NCI-H2029 treated with DMSO at 0.1 percent for 48 hours (cell line): Measurements from ENCODE around the gene CKMT1B.
"Not testable (repeated sequence)": the region's sequence is repeated elsewhere in the genome, so short reads cannot be mapped to it uniquely, and the experiment has no call there.

ENCODE experiments used
- DNase-seq: peaks from one replicate; lab custom pipeline; 2025; lab: John Stamatoyannopoulos, UW

The CKMT1B gene

DNA sequence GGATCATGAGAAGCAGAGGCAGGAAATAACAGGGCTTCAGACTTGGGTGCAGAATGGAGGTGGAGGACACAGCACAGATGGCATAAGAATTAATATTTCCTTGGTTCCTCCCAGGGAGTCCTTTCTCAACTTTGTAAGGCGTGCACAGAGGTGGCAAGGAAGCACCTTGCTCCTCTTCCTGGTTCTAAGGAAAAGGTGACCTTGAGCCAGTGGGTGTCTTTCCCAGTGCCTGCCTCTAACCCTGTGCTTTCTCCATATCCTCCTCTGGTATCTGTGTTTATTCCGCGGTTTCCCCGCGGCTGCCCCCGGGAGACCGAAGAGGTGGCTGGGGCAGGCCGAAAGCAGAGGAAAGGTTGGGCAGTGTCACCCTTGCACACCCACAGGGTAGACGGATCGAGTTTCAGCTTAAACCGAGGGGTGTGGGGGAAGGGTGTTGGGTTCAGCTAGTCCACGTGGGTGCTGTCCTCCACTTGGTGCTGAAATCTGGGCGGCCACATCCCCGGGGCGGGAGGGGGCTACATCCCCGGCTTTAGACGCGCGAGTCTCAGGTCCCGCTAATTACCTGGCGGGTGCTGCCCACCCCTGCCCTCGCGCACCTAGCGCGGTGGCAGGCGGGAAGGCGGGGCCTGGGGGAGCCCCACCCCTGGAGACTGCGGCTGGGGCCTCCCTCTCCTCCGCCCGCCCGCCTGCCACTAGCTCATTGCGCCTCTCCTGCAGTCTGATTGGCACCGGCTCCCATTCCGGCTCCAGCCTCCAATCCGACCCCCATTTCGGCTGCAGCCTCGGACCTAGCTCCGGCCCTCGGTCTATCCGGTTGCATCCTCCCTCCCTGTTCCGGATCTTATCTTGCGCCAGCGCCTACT is at the start of gene CKMT1B:
TSS of gene CKMT1B (plus strand) at position 700 of the 863 bp plus-strand sequence. CDS start 192 bp downstream, outside the sequence.
- DNase-seq = not testable (repeated sequence)

DNA sequence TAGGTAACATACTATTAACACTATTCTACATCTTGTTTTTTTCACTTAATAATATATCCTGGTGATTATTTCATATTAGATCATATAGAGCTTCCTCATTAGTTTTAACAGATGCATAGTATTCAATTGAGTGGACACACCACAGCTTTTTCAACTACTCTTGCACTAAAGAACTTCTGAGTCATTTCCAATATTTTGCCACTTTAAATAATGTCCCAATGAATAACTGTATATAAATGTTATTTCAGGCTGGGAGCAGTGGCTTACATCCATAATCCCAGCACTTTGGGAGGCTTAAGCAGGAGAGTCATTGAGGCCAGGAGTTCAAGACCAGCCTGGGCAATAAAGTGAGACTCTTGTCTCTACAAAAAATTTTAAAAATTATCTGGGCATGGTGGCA is 49.6 kb upstream of the CKMT1B start:
- DNase-seq = no peak

DNA sequence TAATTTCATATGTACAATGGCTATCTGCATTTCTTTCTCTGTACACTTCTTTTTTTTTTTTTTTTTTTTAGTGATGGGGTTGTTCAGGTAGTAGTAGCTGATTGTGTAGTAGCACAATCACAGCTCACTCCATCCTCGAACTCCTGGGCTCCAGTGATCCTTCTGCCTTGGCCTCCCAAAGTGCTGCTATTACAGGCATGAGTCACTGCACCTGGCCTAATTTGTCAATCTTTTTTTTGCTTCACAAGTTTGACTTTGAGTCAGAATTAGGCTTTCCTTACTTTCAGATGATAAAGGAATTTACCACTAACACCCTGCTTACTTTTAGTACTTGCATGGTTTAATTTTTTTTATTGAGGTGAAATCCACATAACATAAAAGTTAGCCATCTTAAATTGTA is 48.4 kb upstream of the CKMT1B start:
- no peak for DNase-seq

DNA sequence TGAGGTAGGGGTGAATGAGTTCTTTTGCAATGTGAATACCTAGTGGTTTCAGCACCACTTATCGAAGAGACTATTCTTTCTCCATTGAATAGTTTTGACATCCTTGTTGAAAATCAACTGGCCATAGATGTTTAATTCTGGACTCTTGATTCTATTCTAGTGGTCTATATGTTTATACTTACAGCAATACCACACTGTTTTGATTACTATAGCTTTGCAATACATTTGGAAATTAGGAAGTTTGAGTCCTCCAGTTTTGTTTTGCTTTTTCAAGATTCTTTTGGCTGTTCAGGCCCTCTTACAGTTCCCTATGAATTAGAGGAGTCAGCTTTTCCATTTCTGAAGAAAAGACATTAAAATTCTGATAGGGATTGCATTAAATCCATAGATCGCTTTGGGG is 46.3 kb upstream of the CKMT1B start:
- no peak for DNase-seq

GRCh38 chr15:43550527-43551363 is 43.1 kb upstream of the CKMT1B start:
- no peak for DNase-seq

- DNase-seq = no peak
Observed at GRCh38 chr15:43552256-43552655, 41.6 kb upstream of the CKMT1B start.

GRCh38 chr15:43552986-43553385 is 40.8 kb upstream of the CKMT1B start:
- DNase-seq = no peak

- not testable (repeated sequence) for DNase-seq
Observed at GRCh38 chr15:43562753-43563152, 31.1 kb upstream of the CKMT1B start.

DNA sequence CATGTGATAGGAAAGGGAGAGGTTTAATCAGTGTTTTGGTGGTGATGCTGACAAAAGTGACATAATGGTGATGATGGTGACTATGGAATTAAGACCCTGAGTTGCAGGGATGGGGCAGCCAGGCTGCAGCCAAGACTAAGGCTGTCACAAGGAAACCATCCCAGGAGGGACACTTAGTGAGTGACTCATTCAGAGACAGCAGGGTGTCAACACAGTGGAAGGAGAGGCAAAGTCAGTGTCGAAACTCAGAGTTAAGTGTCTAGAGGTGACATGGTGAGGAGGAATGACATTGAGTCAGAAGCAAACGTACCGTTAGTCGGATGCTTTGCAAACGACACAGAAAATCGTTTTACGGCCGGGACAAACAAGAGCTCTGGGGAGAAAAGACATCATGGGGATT is 30.0 kb upstream of the CKMT1B start:
- not testable (repeated sequence) for DNase-seq

- DNase-seq = not testable (repeated sequence)
Observed at GRCh38 chr15:43566615-43567014, 27.2 kb upstream of the CKMT1B start.

- not testable (repeated sequence) for DNase-seq
Observed at GRCh38 chr15:43574607-43575006, 19.2 kb upstream of the CKMT1B start.

DNA sequence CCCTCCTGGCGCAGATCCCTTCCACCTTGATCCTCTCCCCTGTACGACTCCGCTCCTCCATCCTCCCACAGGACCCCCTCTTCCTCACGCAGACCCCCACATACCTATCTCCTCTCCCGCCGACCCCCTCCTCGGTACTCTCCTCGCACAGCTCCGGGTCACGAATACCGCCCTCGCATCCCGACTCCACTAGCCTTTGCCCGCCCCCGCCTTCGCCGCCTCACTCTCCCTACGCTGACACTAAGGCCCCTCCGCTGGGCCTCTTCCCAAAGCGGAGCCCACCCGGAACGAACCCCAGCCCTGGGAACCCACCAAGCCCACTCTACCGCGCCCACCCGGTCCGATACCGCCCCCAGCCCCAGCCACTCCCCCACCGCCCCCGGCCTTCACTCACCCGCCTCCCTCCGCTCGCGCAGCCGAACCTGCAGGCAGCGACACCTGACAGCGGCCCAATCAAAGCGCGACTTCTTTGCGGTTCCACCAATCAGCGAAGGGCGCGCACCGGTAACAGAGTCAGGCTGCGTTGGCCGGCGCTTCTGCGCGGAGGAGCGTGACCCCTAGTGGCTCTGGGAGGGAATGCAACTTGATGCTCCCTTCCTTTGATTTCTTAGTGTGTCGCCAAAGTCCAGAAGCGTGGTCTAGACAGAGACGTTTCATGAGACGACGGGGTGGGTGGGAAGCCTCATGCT is 3.9 kb upstream of the CKMT1B start, which contains the start of gene PPIP5K1:
TSS of gene PPIP5K1 (minus strand) at position 431 of the 689 bp plus-strand sequence. CDS start 5,704 bp downstream, outside the sequence.
- DNase-seq = not testable (repeated sequence)

GRCh38 chr15:43592841-43593240 is 986 bp upstream of the CKMT1B start:
- DNase-seq = not testable (repeated sequence)

DNA sequence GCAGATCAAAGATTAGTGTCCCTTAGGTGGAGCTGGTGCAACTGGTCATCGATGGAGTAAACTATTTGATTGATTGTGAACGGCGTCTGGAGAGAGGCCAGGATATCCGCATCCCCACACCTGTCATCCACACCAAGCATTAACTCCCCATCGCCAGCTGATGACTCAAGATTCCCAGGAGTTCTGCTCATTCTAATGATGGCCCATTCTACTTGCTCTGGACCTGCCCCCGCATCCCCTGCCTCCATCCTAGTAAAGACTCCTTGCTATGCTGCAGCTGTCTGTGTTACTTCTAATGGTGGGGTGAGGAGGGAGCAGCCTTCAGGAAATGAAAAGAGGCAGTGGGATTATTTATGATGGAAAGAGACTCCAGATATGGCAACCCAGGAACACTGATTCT is 5.3 kb downstream of the CKMT1B start:
- DNase-seq = not testable (repeated sequence)

GRCh38 chr15:43600200-43600599 is 6.4 kb downstream of the CKMT1B start:
- DNase-seq = not testable (repeated sequence)

DNA sequence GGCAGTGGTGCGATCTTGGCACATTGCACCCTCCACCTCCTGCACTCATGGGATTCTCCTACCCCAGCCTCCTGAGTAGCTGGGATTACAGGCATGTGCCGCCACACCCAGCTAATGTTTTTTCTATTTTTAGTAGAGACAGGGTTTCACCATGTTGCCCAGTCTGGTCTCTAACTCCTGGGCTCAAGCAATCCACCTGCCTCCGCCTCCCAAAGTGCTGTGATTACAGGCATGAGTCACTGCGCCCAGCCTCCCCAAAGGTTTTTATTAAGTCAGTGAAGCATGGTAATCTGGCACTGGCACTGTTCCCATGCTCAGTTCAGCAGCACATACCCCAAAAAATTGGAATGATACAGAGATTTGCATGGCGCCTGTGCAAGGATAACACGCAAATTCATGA is 8.4 kb downstream of the CKMT1B start:
- not testable (repeated sequence) for DNase-seq

DNA sequence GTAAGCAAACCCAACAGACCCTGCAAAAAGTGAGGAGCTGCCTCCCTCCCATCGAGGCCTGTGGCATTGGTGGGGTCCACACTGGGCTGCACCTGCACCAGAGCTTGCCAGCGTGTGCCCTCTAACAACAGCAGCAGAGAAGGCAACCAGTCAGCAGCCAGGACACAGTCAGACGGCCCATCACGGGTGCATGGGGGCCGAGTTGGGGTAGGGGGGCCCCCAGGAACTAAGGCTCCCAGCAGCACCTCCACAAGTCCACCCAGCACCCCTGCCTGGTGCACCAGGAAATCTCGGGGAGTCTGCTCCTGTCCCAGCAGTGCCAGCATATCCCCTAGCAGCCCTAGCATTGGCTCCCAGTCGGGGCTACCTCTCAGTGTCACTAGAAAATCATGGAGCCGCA is 23.9 kb downstream of the CKMT1B start:
- not testable (repeated sequence) for DNase-seq

DNA sequence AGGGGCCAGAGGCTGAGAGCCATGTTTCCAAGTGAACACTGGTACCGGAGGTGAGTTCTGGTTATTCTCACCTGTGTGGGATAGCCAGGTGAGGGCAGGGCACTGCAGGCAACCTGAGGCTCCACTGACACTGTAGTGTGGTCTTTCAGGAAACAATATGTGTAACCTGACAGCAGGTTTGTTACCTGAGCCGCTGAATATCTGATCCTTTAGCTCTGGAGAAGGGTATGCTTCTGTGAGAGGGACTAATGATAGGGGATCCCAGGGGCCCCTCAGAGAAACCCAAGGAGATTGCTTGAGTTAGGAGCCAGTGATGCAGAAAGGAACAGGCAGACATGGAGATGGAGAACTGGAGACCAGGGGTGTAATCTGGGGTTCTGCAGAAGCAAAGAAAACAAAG is 24.9 kb downstream of the CKMT1B start, which contains the start of gene STRC:
TSS of gene STRC (minus strand) at position 101 of the 400 bp plus-strand sequence. CDS start at position 23, 78 bp downstream.
- DNase-seq = not testable (repeated sequence)

GRCh38 chr15:43622068-43622799 is 28.4 kb downstream of the CKMT1B start:
- not testable (repeated sequence) for DNase-seq

GRCh38 chr15:43625106-43625505 is 31.3 kb downstream of the CKMT1B start:
- DNase-seq = no peak

DNA sequence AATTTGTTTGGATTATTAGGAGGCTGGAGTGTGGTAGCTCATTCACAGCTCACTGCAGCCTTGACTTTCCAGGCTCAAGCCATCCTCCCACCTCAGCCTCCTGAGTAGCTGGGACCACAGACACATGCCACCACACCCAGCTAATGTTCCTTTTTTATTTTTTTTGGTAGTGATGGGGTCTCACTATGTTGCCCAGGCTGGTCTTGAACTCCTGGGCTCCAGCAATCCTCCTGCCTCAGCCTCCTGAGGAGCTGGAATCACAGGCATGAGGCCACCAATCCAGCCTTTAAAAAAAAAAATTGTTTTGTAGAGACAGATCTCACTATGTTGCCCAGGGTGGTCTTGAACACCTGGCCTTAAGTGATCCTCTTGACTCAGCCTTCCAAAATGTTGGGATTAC is 33.1 kb downstream of the CKMT1B start:
- DNase-seq = not testable (repeated sequence)
